GM10266 (cell line): ENCODE data around the gene C20orf144.
"Not testable (repeated sequence)": the region's sequence is repeated elsewhere in the genome, so short reads cannot be mapped to it uniquely, and the experiment has no call there.

Experiments used
- DNase-seq: peaks from one replicate; pipeline ENCODE4 v3.0.0; 2012; ENCODE audit errors: extremely low spot score
- TF ChIP-seq, protein P1 (sequence below): IDR thresholded peaks from 2 replicates; pipeline ENCODE4 v1.5.1; 2012; ENCODE audit warnings: mild to moderate bottlenecking, low read depth; ENCODE audit not compliant: control insufficient read depth, insufficient read depth; ENCODE audit errors: missing control alignments

Gene C20orf144

GRCh38 chr20:33694639-33695012, 32.5 kb downstream of the C20orf144 start:
- DNase-seq: no peak
- TF ChIP-seq, protein P1, sequence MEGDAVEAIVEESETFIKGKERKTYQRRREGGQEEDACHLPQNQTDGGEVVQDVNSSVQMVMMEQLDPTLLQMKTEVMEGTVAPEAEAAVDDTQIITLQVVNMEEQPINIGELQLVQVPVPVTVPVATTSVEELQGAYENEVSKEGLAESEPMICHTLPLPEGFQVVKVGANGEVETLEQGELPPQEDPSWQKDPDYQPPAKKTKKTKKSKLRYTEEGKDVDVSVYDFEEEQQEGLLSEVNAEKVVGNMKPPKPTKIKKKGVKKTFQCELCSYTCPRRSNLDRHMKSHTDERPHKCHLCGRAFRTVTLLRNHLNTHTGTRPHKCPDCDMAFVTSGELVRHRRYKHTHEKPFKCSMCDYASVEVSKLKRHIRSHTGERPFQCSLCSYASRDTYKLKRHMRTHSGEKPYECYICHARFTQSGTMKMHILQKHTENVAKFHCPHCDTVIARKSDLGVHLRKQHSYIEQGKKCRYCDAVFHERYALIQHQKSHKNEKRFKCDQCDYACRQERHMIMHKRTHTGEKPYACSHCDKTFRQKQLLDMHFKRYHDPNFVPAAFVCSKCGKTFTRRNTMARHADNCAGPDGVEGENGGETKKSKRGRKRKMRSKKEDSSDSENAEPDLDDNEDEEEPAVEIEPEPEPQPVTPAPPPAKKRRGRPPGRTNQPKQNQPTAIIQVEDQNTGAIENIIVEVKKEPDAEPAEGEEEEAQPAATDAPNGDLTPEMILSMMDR: no peak

DNA sequence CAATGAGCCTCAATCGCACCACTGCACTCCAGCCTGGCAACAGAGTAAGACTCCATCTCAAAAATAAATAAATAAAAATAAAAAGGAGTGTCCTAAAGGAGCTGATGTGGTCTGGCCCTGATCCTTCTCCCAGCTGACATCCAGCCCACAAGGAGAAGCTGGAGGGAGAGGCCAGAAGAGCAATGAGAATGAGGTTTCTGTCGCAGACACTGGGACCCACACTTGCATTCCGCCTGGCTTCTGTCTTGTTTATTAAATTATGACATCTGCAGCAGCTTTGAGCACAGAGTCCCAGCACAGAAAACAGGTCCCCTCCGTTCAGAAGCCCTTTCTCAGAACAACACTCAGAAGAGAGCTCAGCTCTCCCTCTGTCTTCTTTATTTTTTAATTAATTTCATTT, 34.3 kb downstream of the C20orf144 start:
- no peak for DNase-seq
- TF ChIP-seq, protein P1: no peak

DNA sequence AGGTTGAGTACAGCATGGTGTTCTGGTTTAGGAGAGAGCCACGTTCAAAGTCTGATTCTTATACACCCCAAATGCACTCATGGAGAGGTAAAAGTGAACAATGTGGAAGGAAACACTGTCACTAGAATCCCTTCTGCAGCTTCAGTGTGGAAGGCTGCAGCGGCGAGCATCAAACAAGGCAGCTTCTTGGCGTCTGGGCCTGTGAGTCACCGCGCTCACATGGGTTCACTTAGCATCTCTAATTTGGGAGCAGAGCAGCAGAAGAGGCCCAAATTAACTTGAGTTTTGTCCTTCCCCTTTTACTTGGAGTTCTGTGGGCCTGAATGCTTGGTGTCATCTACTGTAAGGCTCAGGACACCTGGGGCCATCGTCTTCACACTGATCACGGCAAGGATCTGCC, 35.0 kb downstream of the C20orf144 start:
- TF ChIP-seq, protein P1: no peak
- DNase-seq: no peak

DNA sequence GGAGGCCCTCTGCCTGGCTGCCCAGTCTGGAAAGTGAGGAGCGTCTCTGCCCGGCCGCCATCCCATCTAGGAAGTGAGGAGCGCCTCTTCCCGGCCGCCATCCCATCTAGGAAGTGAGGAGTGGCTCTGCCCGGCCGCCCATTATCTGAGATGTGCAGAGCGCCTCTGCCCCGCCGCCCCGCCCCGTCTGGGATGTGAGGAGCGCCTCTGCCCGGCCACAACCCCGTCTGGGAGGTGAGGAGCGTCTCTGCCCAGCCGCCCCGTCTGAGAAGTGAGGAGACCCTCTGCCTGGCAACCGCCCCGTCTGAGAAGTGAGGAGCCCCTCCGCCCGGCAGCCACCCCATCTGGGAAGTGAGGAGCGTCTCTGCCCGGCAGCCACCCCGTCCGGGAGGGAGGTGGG, 36.8 kb downstream of the C20orf144 start:
- not testable (repeated sequence) for DNase-seq

GRCh38 chr20:33700696-33701441, 38.7 kb downstream of the C20orf144 start:
- DNase-seq: not testable (repeated sequence)

DNA sequence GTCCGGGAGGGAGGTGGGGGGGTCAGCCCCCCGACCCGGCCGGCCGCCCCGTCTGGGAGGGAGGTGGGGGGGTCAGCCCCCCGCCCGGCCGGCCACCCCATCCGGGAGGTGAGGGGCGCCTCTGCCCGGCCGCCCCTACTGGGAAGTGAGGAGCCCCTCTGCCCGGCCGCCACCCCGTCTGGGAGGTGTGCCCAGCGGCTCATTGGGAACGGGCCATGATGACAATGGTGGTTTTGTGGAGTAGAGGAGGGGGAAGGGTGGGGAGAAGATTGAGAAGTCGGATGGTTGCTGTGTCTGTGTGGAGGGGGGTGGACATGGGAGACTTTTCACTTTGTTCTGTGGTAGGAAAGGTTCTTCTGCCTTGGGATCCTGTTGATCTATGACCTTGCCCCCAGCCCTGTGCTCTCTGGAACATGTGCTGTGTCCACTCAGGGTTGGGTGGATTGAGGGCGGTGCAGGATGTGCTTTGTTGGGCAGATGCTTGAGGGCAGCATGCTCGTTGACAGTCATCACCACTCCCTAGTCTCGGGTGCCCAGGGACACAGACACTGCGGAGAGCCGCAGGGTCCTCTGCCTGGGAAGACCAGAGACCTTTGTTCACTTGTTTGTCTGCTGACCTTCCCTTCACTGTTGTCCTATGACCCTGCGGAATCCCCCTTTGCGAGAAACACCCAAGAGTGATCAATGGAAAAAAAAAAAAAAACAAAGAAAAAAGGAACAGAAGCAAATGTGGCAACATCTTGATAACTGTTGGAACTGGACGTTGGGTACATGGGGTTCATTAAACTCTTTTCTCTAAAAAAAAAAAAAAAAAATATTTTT, 39.7 kb downstream of the C20orf144 start:
- TF ChIP-seq, protein P1: no peak
- no peak for DNase-seq

GRCh38 chr20:33702861-33703260, 40.7 kb downstream of the C20orf144 start:
- no peak for DNase-seq
- TF ChIP-seq, protein P1: no peak

GRCh38 chr20:33703498-33704137, 41.5 kb downstream of the C20orf144 start:
- TF ChIP-seq, protein P1: no peak
- DNase-seq: no peak
